Measurements from ENCODE around the gene FOXR1. TPM values are rescaled to one million over a fixed set of nuclear protein-coding genes. Genes with fewer than 3 reads are reported as not detected.

The FOXR1 gene
- total and polyA plus RNA-seq, 8 donors, result not detected

DNA sequence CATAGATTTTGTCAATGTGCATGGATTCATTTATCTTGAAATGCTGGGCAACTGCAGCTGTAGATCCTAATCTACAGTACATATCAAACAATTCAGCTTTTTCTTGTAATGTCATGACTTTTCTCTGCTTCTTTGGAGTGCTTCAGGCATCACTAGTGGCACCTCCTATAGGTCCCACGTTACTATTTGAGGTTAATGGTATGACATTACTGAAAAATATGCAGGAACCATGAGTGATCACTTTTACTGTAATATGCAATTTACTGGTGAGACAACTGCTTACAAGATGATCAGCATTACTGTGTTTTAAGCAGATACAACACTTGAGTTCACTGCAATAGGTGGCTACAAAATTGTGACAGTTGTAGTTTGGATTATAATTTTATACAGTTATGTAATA, 29.3 kb downstream of the FOXR1 start:
- no peaks in the 10 kb centered on the region for H3K27me3 ChIP-seq
- no peak overlapping the region for H3K4me3 ChIP-seq
- no peaks in the 10 kb centered on the region for H3K9me3 ChIP-seq
- intact Hi-C loops (cut with DNase I; ENCODE audit: low total_unique reads), result no loop called here
- peaks cover 20 to 43% (median 32%) of the 10 kb centered on the region in 4 donors for H3K4me1 ChIP-seq
- no peak for DNase-seq
- 45 to 70% (median 64%) methylated on average over 1 of the region's 1 CpG for WGBS, 5 donors
- TF ChIP-seq CTCF (IDR thresholded peaks at IDR 0.05), result no peak
- no peak for TF ChIP-seq POLR2A (IDR thresholded peaks at IDR 0.05)
- TF ChIP-seq POLR2AphosphoS5 (IDR thresholded peaks at IDR 0.05), result no peak
- TF ChIP-seq EP300 (IDR thresholded peaks at IDR 0.05), result no peak
- H3K27ac ChIP-seq, result no peak overlapping the region
- peaks cover 16 to 66% (median 63%) of the 10 kb centered on the region in 4 donors for H3K36me3 ChIP-seq

DNA sequence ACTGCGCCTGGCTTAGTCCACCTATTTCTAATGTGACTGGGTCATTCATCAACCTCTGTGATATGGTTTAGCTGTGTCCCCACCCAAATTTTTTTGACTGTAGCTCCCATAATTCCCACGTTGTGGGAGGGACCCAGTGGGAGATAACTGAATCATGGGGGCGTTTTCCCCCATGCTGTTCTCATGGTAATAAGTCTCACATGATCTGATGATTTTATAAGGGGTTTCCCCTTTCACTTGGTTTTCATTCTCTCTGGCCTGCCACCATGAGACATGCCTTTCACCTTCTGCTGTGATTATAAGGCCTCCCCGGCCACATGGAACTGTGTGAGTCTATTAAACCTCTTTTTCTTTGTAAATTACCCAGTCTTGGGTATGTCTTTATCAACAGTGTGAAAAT, 35.1 kb downstream of the FOXR1 start:
- H3K4me1 ChIP-seq, result no peaks in the 10 kb centered on the region
- H3K27me3 ChIP-seq, result no peaks in the 10 kb centered on the region
- 82 to 90% (median 84%) methylated on average over 4 of the region's 4 CpGs for whole genome bisulfite sequencing, 5 donors
- no peak overlapping the region for H3K4me3 ChIP-seq
- intact Hi-C loops (cut with DNase I; ENCODE audit: low total_unique reads), result no loop called here
- peaks cover 33 to 98% (median 93%) of the 10 kb centered on the region in 4 donors for H3K36me3 ChIP-seq
- no peaks in the 10 kb centered on the region for H3K9me3 ChIP-seq
- no peak overlapping the region for H3K27ac ChIP-seq
- DNase-seq, result no peak
- TF ChIP-seq POLR2AphosphoS5 (IDR thresholded peaks at IDR 0.05) (no peak), POLR2A (IDR thresholded peaks at IDR 0.05) (no peak), CTCF (IDR thresholded peaks at IDR 0.05) (no peak), EP300 (IDR thresholded peaks at IDR 0.05) (no peak)

DNA sequence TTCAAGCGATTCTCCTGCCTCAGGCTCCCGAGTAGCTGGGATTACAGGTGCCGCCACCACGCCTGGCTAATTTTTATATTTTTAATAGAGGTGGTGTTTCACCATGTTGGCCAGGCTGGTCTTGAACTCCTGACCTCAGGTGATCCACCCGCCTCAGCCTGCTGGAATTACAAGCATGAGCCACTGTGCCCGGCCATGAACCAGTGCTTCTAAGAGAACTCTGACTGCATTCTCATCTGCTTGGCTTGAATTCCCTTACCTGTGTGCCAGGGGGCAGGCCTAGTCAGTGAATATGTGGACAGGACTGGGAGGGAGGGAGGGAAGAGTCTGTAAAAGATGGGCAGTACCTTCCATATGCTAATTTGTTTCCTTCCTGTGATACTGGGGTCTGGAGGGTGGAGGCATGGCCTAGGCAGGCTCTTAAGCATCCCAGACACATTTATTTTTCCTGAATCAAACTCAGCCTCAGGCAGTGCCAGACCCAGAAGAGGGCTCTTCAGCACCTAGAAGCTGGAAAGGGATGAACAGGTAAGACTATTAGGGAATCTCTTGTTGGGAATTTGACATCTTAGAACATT, 40.0 kb downstream of the FOXR1 start:
- no peak overlapping the region for H3K27ac ChIP-seq
- intact Hi-C loops (cut with DNase I; ENCODE audit: low total_unique reads), result no loop called here

DNA sequence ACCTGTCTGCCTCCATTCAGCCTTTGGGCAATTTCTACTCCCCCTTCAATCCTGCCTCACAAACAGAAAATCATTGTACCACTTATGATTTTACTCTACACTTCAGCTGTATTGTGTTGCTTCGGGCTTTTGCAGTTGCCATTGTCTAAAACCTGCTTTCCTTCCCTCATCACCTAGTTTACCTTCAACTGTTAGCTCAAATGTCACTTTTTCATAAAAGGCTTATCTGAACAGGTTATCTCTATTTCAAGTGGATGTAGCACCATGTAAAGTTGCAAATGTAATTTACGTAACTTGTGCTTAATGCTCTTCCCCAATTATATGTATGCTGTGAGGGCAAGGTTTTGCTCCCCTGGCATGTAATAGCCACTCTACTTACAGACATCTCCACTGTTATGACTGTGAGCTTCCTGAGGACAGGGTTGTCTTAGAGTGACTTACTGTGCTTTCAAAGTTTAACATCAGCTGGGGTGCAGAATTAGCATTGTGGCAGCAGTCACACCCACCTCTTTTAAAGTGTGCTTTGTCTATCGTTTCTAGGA, 41.1 kb downstream of the FOXR1 start:
- H3K27ac ChIP-seq, result no peak overlapping the region
- TF ChIP-seq EP300 (IDR thresholded peaks at IDR 0.05) (no peak), POLR2A (IDR thresholded peaks at IDR 0.05) (no peak), POLR2AphosphoS5 (IDR thresholded peaks at IDR 0.05) (no peak), CTCF (IDR thresholded peaks at IDR 0.05) (no peak)
- H3K36me3 ChIP-seq, result peaks cover 52 to 88% (median 87%) of the 10 kb centered on the region in 4 donors
- intact Hi-C loops (cut with DNase I; ENCODE audit: low total_unique reads), result no loop called here
- H3K4me3 ChIP-seq, result no peak overlapping the region
- no peaks in the 10 kb centered on the region for H3K9me3 ChIP-seq
- WGBS, 5 donors, result 44 to 72% (median 50%) methylated on average over 3 of the region's 3 CpGs
- no peaks in the 10 kb centered on the region for H3K27me3 ChIP-seq
- DNase-seq, result no peak
- peaks cover 15 to 29% (median 24%) of the 10 kb centered on the region in 4 donors for H3K4me1 ChIP-seq

More for the DNA sequence above, 40.0 kb downstream of the FOXR1 start:
- Histone ChIP-seq H3K36me3 (peaks cover 61 to 99% (median 97%) of the 10 kb centered on the region in 4 donors), H3K27me3 (no peaks in the 10 kb centered on the region), H3K9me3 (no peaks in the 10 kb centered on the region), H3K4me1 (peaks cover 6 to 20% (median 15%) of the 10 kb centered on the region in 4 donors), H3K4me3 (no peak overlapping the region)
- TF ChIP-seq POLR2AphosphoS5 (IDR thresholded peaks at IDR 0.05) (no peak), EP300 (IDR thresholded peaks at IDR 0.05) (no peak), POLR2A (IDR thresholded peaks at IDR 0.05) (no peak), CTCF (IDR thresholded peaks at IDR 0.05) (no peak)
- no peak for DNase-seq
- WGBS, 5 donors, result 85 to 88% (median 86%) methylated on average over 6 of the region's 6 CpGs

Data from stomach (tissue), 9 donors.